Stimulated activated CD8-positive, alpha-beta memory T cell treated with anti-CD3 and anti-CD28 coated beads, Interleukin-15, amount 100 ng/mL, for 4 hours (primary cell): ENCODE measurements around the gene PLEKHG4.

Experiments used
- DNase-seq, 2 donors: peaks; one replicate each; pipeline ENCODE4 v3.0.0-alpha.2; 2020; ENCODE audit warnings: low read depth in 2 of 2

PLEKHG4 gene, protein sequence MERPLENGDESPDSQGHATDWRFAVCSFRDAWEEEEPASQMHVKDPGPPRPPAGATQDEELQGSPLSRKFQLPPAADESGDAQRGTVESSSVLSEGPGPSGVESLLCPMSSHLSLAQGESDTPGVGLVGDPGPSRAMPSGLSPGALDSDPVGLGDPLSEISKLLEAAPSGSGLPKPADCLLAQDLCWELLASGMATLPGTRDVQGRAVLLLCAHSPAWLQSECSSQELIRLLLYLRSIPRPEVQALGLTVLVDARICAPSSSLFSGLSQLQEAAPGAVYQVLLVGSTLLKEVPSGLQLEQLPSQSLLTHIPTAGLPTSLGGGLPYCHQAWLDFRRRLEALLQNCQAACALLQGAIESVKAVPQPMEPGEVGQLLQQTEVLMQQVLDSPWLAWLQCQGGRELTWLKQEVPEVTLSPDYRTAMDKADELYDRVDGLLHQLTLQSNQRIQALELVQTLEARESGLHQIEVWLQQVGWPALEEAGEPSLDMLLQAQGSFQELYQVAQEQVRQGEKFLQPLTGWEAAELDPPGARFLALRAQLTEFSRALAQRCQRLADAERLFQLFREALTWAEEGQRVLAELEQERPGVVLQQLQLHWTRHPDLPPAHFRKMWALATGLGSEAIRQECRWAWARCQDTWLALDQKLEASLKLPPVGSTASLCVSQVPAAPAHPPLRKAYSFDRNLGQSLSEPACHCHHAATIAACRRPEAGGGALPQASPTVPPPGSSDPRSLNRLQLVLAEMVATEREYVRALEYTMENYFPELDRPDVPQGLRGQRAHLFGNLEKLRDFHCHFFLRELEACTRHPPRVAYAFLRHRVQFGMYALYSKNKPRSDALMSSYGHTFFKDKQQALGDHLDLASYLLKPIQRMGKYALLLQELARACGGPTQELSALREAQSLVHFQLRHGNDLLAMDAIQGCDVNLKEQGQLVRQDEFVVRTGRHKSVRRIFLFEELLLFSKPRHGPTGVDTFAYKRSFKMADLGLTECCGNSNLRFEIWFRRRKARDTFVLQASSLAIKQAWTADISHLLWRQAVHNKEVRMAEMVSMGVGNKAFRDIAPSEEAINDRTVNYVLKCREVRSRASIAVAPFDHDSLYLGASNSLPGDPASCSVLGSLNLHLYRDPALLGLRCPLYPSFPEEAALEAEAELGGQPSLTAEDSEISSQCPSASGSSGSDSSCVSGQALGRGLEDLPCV

GRCh38 chr16:67279296-67280089, at the start of gene PLEKHG4:
Gene PLEKHG4, plus strand, starts transcription at chr16:67279532. Its CDS starts 513 bp downstream, at chr16:67280045.
- DNase-seq, result peak; percentile 53 to 62

GRCh38 chr16:67229906-67230808, 49.2 kb upstream of the PLEKHG4 start:
- no peak for DNase-seq

- DNase-seq, result no peak
Measured at GRCh38 chr16:67230809-67231660, 48.3 kb upstream of the PLEKHG4 start.

DNA sequence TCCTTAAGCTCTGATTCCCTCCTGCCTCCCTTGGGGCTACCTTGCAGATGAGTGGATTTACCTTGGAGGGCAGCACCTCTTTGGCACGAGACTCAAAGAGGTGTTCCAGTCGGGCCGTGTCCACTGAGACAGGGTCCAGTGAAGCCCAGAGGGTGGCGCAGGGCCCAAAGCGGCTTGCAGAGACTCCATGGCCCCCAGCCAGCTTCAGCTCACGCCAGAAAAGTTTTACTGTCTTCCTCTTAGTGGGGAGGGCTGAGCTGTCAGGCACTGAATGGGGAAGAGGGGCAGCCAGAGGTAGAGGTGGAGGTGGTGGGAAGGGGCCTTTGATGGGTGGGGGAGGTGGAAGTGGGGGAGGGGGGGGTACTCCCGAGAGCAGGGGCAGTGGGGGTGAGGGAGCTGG, 45.7 kb upstream of the PLEKHG4 start:
- DNase-seq, result no peak

- DNase-seq, result no peak
Measured at GRCh38 chr16:67234180-67234597, 45.1 kb upstream of the PLEKHG4 start.

DNA sequence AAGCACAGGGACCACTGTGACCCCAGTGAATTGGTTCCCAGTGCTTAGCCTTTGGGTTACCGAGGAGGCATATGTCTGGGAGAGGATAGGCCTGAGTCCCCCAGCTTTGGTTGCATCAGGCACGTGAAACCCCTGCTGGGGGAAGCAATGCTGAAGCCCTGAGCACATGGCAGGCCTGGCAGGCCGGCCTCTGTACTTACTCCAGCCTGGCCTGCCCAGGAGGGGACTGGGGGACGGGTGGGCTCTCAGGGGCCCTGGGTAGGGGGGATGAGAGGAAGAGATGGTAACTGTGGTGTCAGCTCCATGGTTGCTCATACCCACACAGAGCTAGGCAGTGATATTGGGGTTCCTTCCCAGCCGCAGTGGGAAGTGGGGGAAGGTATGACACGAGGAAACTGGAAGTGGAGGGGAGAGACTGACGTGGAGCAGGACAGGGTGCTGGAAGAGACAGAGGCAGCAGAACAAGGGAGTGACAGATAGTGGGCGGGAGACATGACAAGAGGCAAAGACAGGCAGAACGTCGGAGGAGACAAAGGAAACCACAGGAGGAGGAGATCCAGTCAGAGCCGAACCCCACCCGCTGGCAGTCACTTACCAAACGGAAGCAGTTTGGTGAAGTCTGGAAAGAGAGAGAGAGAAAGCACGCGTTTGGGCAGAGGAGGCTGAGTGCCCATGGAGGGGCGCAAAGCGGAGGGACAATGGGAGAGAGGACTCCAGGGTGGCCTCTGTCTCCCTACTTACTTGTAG, 43.3 kb upstream of the PLEKHG4 start:
- no peak for DNase-seq

DNA sequence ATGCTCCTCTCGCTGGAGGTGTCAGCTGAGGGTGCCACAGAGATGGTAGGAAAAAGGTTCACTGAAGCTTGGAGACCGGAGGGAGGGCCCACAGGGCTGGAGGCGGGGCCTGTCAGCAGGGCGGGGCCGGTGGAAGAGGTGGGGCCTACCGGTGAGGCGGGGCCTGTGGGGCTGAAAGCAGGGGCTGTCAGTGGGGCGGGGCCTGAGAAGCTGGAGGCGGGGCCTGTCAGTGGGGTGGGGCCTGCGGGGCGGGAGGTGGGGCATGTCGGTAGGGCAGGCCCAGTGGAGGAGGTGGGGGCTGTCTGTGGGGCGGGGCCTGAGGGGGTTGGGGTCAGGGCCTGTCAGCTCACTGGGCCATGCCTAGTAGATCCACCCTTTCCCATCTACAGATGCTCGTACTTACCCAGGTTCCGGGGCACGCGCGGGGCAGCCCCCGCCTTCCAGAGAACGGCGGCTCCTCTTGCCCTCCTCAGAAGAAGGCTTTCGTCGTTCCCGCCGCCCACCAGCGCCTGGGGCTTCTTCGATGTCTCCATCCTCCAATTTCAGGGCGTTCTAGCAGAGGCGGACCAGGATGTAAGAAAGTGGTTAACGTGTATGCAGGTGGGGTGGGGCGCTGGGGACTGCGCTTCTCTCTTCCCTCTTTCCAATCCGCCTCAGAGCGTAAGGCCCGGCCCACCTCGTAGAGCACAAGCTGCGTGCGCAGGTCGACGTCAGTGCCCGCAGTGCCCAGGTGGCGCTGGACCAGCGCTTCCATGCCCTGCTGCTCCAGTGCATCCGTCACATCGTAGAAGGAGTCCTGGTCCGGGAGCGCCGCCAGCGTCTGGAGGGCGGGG, 42.6 kb upstream of the PLEKHG4 start:
- DNase-seq, result peak in 1 of 2 donors; percentile 27

GRCh38 chr16:67237396-67238277, 41.7 kb upstream of the PLEKHG4 start:
- DNase-seq, result no peak

DNA sequence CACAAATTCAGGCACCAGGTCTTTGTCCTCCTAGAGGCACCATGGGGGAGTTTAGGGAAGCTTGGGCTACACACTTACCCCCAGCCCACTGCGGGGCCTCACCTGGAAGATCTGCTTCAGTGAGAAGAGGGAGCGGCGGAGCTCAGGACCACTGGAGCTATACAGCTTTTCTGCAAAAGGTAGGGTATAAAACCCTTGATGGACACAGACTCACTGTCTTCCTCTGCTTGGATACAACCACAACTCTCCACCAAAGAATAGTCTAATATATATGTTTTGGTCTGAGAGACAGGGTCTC, 41.1 kb upstream of the PLEKHG4 start:
- no peak for DNase-seq

- no peak for DNase-seq
Measured at GRCh38 chr16:67238806-67239470, 40.4 kb upstream of the PLEKHG4 start.

GRCh38 chr16:67240506-67240905, 38.8 kb upstream of the PLEKHG4 start:
- DNase-seq, result no peak

DNA sequence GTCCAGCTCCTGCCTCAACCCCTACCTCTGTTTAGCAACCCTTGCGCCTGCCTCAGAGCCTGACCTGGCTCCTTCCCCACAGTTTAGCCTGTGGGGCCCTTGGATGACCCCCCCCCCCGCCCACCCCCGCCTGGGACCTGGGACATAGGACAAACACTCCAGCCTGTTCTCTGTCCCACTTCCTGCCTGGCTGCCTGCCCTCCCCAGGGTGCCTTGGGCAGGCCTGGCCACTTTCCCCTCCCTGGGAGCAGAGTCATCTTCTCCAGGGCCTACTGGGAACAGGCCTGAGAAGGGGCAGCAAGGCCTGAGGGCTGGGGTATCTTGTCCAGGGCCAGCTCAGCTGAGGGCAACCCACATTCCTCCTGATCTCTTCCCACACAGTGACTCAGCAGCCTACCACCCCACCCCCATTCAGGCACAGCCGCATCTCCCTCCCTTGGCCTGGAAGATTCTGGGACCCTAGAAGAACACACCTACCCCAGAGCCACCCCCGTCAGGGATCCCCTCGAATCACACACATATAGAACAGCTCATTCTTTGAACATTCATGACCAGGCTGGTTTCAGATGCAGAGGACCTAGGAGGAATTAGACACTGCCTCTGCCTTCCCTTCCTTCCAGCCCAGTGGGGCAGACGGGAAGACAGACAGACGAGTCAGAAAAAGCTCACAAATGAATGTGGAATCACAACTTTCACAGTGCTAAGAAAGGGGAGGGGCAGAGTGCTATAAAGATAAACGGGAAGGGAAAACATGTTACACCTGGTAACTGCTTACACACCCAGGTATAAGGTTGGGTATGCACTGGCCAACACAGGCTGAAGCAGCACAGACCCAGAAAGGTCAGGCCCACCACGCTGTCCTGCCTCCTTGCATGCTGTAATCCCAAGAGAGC, 38.1 kb upstream of the PLEKHG4 start:
- DNase-seq, result no peak

GRCh38 chr16:67242138-67242730, 37.1 kb upstream of the PLEKHG4 start:
- no peak for DNase-seq

GRCh38 chr16:67243481-67243880, 35.9 kb upstream of the PLEKHG4 start:
- no peak for DNase-seq
